HG03354 (cell line): ENCODE data around the gene CD47.

Experiments
- ATAC-seq: cut with Tn5 transposase; IDR thresholded peaks from one replicate; pipeline ENCODE4 v1.9.1; 2021; ENCODE audit warnings: mild to moderate bottlenecking; ENCODE audit not compliant: unreplicated experiment, poor library complexity, severe bottlenecking

Gene CD47

GRCh38 chr3:108062051-108062450, 28.8 kb downstream of the CD47 start:
- no peak for ATAC-seq

GRCh38 chr3:108060331-108060730, 30.5 kb downstream of the CD47 start:
- no peak for ATAC-seq

- ATAC-seq: no peak
Observed at GRCh38 chr3:108055931-108056330, 34.9 kb downstream of the CD47 start.

- ATAC-seq: no peak
Observed at GRCh38 chr3:108054935-108055334, 35.9 kb downstream of the CD47 start.

GRCh38 chr3:108053483-108053882, 37.3 kb downstream of the CD47 start:
- no peak for ATAC-seq

GRCh38 chr3:108053067-108053466, 37.8 kb downstream of the CD47 start:
- ATAC-seq: no peak

GRCh38 chr3:108051005-108051404, 39.8 kb downstream of the CD47 start:
- no peak for ATAC-seq

- no peak for ATAC-seq
Observed at GRCh38 chr3:108047987-108048386, 42.8 kb downstream of the CD47 start.

- no peak for ATAC-seq
Observed at GRCh38 chr3:108046247-108046646, 44.6 kb downstream of the CD47 start.

- no peak for ATAC-seq
Observed at GRCh38 chr3:108044699-108045098, 46.1 kb downstream of the CD47 start.

GRCh38 chr3:108042300-108042699, 48.5 kb downstream of the CD47 start:
- ATAC-seq: no peak

- no peak for ATAC-seq
Observed at GRCh38 chr3:108041253-108041652, 49.6 kb downstream of the CD47 start.

GRCh38 chr3:108037770-108038169, 53.1 kb downstream of the CD47 start:
- no peak for ATAC-seq

- ATAC-seq: peak; percentile 70
Observed at GRCh38 chr3:108036984-108037741, 53.7 kb downstream of the CD47 start.

GRCh38 chr3:108036401-108036800, 54.4 kb downstream of the CD47 start:
- ATAC-seq: no peak

- ATAC-seq: no peak
Observed at GRCh38 chr3:108035751-108036150, 55.1 kb downstream of the CD47 start.

- ATAC-seq: no peak
Observed at GRCh38 chr3:108031895-108032294, 58.9 kb downstream of the CD47 start.

GRCh38 chr3:108030960-108031359, 59.9 kb downstream of the CD47 start:
- ATAC-seq: no peak

- no peak for ATAC-seq
Observed at GRCh38 chr3:108029466-108029865, 61.4 kb downstream of the CD47 start.

- ATAC-seq: no peak
Observed at GRCh38 chr3:108028896-108029295, 61.9 kb downstream of the CD47 start.

GRCh38 chr3:108025177-108025576, 65.7 kb downstream of the CD47 start:
- no peak for ATAC-seq
